ENCODE results near the gene VPS13D.

The VPS13D gene

GRCh38 chr1:12413664-12414410 lies 184.0 kb downstream of the VPS13D start:
- DNase-seq: no peak
- TF ChIP-seq GATA1 (IDR thresholded peaks at IDR 0.05; ENCODE audit: low read depth, low read length) (no peak), POLR2A (IDR thresholded peaks at IDR 0.05; ENCODE audit: low read length) (no peak)

GRCh38 chr1:12414444-12415018 lies 184.7 kb downstream of the VPS13D start:
- DNase-seq: no peak
- TF ChIP-seq GATA1 (IDR thresholded peaks at IDR 0.05; ENCODE audit: low read depth, low read length) (no peak), POLR2A (IDR thresholded peaks at IDR 0.05; ENCODE audit: low read length) (no peak)

GRCh38 chr1:12415038-12415466 lies 185.2 kb downstream of the VPS13D start:
- no peak for TF ChIP-seq POLR2A (IDR thresholded peaks at IDR 0.05; ENCODE audit: low read length)
- TF ChIP-seq GATA1 (IDR thresholded peaks at IDR 0.05; ENCODE audit: low read depth, low read length): no peak
- DNase-seq: no peak

- no peak for DNase-seq
- TF ChIP-seq POLR2A (IDR thresholded peaks at IDR 0.05; ENCODE audit: low read length): no peak
- TF ChIP-seq GATA1 (IDR thresholded peaks at IDR 0.05; ENCODE audit: low read depth, low read length): no peak
Measured at GRCh38 chr1:12416101-12416500, 186.3 kb downstream of the VPS13D start.

GRCh38 chr1:12416744-12417143 lies 186.9 kb downstream of the VPS13D start:
- no peak for TF ChIP-seq POLR2A (IDR thresholded peaks at IDR 0.05; ENCODE audit: low read length)
- no peak for TF ChIP-seq GATA1 (IDR thresholded peaks at IDR 0.05; ENCODE audit: low read depth, low read length)
- DNase-seq: no peak

- DNase-seq: no peak
- no peak for TF ChIP-seq POLR2A (IDR thresholded peaks at IDR 0.05; ENCODE audit: low read length)
- no peak for TF ChIP-seq GATA1 (IDR thresholded peaks at IDR 0.05; ENCODE audit: low read depth, low read length)
Measured at GRCh38 chr1:12417389-12417788, 187.6 kb downstream of the VPS13D start.

GRCh38 chr1:12420171-12420570 lies 190.3 kb downstream of the VPS13D start:
- DNase-seq: no peak
- TF ChIP-seq GATA1 (IDR thresholded peaks at IDR 0.05; ENCODE audit: low read depth, low read length): no peak
- no peak for TF ChIP-seq POLR2A (IDR thresholded peaks at IDR 0.05; ENCODE audit: low read length)

GRCh38 chr1:12422488-12422887 lies 192.7 kb downstream of the VPS13D start:
- no peak for DNase-seq
- TF ChIP-seq GATA1 (IDR thresholded peaks at IDR 0.05; ENCODE audit: low read depth, low read length): no peak
- no peak for TF ChIP-seq POLR2A (IDR thresholded peaks at IDR 0.05; ENCODE audit: low read length)

GRCh38 chr1:12424087-12424529 lies 194.3 kb downstream of the VPS13D start:
- no peak for TF ChIP-seq POLR2A (IDR thresholded peaks at IDR 0.05; ENCODE audit: low read length)
- TF ChIP-seq GATA1 (IDR thresholded peaks at IDR 0.05; ENCODE audit: low read depth, low read length): no peak
- no peak for DNase-seq

GRCh38 chr1:12424793-12425192 lies 195.0 kb downstream of the VPS13D start:
- no peak for DNase-seq
- no peak for TF ChIP-seq GATA1 (IDR thresholded peaks at IDR 0.05; ENCODE audit: low read depth, low read length)
- TF ChIP-seq POLR2A (IDR thresholded peaks at IDR 0.05; ENCODE audit: low read length): no peak

- TF ChIP-seq GATA1 (IDR thresholded peaks at IDR 0.05; ENCODE audit: low read depth, low read length): no peak
- TF ChIP-seq POLR2A (IDR thresholded peaks at IDR 0.05; ENCODE audit: low read length): no peak
- no peak for DNase-seq
Measured at GRCh38 chr1:12426030-12426429, 196.2 kb downstream of the VPS13D start.

GRCh38 chr1:12428334-12428733 lies 198.5 kb downstream of the VPS13D start:
- no peak for TF ChIP-seq POLR2A (IDR thresholded peaks at IDR 0.05; ENCODE audit: low read length)
- TF ChIP-seq GATA1 (IDR thresholded peaks at IDR 0.05; ENCODE audit: low read depth, low read length): no peak

GRCh38 chr1:12430525-12430924 lies 200.7 kb downstream of the VPS13D start:
- DNase-seq: no peak
- TF ChIP-seq GATA1 (IDR thresholded peaks at IDR 0.05; ENCODE audit: low read depth, low read length) (no peak), POLR2A (IDR thresholded peaks at IDR 0.05; ENCODE audit: low read length) (no peak)

More at GRCh38 chr1:12428334-12428733, 198.5 kb downstream of the VPS13D start:
- DNase-seq: no peak

- no peak for DNase-seq
- TF ChIP-seq POLR2A (IDR thresholded peaks at IDR 0.05; ENCODE audit: low read length) (no peak), GATA1 (IDR thresholded peaks at IDR 0.05; ENCODE audit: low read depth, low read length) (no peak)
Measured at GRCh38 chr1:12432897-12433296, 203.1 kb downstream of the VPS13D start.

Measured in erythroblast (primary cell).